Fibroblast of villous mesenchyme (primary cell): ENCODE measurements around the gene RAD23B. TPM values are rescaled to one million over a fixed set of nuclear protein-coding genes. Genes with fewer than 3 reads are reported as not detected.
A peak's percentile ranks its signal among the peaks of the same experiment; 100 is the strongest.

ENCODE experiments used
- DNase-seq: peaks from one replicate; pipeline ENCODE4 v3.0.0-alpha.2; 2010; ENCODE audit warnings: low read depth
- H3K4me3 ChIP-seq: 2 replicates; pipeline ENCODE4 v1.5.1; 2011; ENCODE audit warnings: low read depth, mild to moderate bottlenecking, low read length
- total RNA-seq: library from RNA; depleted of rRNA; stranded (reverse); fragments of >200 nt; gene quantifications from 2 replicates; pipeline ENCODE4 v1.2.3, GENCODE V29; 2012
- TF ChIP-seq, protein P1 (sequence below): IDR thresholded peaks from 2 replicates; pipeline ENCODE4 v1.5.1; 2012; ENCODE audit warnings: low read depth, mild to moderate bottlenecking, low read length; ENCODE audit not compliant: insufficient read depth

RAD23B gene
- total RNA-seq, 1 donor, result 375 TPM

GRCh38 chr9:107338911-107339659, 56.0 kb downstream of the RAD23B start:
- TF ChIP-seq, protein P1, sequence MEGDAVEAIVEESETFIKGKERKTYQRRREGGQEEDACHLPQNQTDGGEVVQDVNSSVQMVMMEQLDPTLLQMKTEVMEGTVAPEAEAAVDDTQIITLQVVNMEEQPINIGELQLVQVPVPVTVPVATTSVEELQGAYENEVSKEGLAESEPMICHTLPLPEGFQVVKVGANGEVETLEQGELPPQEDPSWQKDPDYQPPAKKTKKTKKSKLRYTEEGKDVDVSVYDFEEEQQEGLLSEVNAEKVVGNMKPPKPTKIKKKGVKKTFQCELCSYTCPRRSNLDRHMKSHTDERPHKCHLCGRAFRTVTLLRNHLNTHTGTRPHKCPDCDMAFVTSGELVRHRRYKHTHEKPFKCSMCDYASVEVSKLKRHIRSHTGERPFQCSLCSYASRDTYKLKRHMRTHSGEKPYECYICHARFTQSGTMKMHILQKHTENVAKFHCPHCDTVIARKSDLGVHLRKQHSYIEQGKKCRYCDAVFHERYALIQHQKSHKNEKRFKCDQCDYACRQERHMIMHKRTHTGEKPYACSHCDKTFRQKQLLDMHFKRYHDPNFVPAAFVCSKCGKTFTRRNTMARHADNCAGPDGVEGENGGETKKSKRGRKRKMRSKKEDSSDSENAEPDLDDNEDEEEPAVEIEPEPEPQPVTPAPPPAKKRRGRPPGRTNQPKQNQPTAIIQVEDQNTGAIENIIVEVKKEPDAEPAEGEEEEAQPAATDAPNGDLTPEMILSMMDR, result no peak
- no peak for DNase-seq

GRCh38 chr9:107340920-107341632, 58.0 kb downstream of the RAD23B start:
- no peak overlapping the region for H3K4me3 ChIP-seq
- DNase-seq, result peak; percentile 74
- TF ChIP-seq, protein P1, result peak; percentile 94

More at GRCh38 chr9:107338911-107339659, 56.0 kb downstream of the RAD23B start:
- no peak overlapping the region for H3K4me3 ChIP-seq

DNA sequence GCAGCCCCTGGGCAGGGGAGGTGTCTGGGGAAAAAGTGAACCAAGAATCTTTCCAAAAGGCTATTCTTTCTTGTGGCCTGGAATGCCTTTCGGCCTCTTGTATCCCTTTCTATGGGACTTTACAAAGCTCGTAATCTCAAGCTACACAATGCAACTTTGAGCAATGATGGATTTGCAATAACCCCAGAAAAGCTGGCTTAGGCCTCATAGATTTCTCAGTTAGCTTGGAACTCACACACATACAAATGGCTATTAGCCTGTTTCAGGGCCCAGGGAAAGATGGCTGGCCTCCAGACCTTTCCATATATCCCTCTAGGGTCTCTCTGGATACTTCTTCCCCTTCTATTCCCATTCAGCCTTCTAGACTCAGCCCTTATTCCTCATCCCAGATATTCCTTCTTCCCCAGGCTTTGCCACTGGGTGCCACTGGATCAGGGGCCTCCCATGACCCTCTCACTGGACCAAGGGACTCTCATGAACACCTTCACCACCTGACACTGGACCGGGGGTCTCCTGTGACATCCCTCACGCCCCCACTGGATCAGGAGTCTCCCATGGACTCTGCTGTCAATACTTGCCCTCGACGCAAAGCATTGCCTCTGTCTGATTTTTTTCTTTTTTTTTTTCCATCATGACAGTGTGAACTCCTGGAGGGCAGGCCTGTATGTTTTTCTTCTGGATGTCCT, 59.5 kb downstream of the RAD23B start:
- no peak for DNase-seq
- H3K4me3 ChIP-seq, result no peak overlapping the region
- TF ChIP-seq, protein P1, result no peak

GRCh38 chr9:107345327-107345726, 62.2 kb downstream of the RAD23B start:
- no peak overlapping the region for H3K4me3 ChIP-seq
- no peak for DNase-seq
- TF ChIP-seq, protein P1, result no peak

DNA sequence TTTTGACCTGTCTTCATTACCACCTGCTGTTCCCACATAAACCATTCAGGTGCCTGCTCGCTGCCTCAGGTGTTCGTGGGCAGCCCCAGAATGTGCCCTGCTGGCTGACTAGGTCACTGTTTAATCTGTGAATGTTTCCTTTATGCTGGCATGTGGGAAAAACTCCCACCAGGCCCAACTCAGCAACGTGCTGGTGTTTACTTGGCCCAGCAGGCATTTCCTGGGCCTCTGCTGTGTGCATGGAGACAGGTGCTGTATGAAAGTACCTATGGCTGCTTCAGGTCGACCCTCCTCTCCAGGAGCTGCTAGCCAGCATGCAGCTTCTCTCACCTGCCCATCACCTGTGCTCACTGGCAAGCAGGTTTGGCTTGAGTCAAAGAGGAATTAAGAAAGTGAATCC, 65.8 kb downstream of the RAD23B start:
- no peak overlapping the region for H3K4me3 ChIP-seq
- TF ChIP-seq, protein P1, result no peak
- no peak for DNase-seq

GRCh38 chr9:107350443-107350842, 67.4 kb downstream of the RAD23B start:
- no peak for DNase-seq
- TF ChIP-seq, protein P1, result peak; percentile 7
- H3K4me3 ChIP-seq, result no peak overlapping the region
